ENCODE results near the gene IL7R.

- no peak for TF ChIP-seq CTCF (IDR thresholded peaks at IDR 0.05)
- TF ChIP-seq POLR2A (IDR thresholded peaks at IDR 0.05): no peak
Measured at GRCh38 chr5:35863159-35863558, 6.5 kb downstream of the IL7R start.
